ENCODE data around the gene ABHD12. TPM values are rescaled to one million over a fixed set of nuclear protein-coding genes. Genes with fewer than 3 reads are reported as not detected.

Gene ABHD12
- total and polyA plus RNA-seq, 2 donors (not counting 1 experiment from before 2014, with no cell fraction given) = 79.1 to 84.6 TPM

GRCh38 chr20:25318471-25319240 lies 72.0 kb downstream of the ABHD12 start:
- no peak for DNase-seq (ENCODE audit: low read depth in 2 of 2)

GRCh38 chr20:25317351-25318075 lies 73.1 kb downstream of the ABHD12 start:
- H3K27ac ChIP-seq (ENCODE audit: insufficient read depth, low read length) = no peak overlapping the region
- H3K36me3 ChIP-seq (ENCODE audit: control insufficient read depth, insufficient read depth, low read length) = peaks cover 5% of the 10 kb centered on the region

More at GRCh38 chr20:25318471-25319240, 72.0 kb downstream of the ABHD12 start:
- H4K20me1 ChIP-seq (ENCODE audit: control insufficient read depth, extremely low read depth, insufficient read depth, low read length) = no peaks in the 10 kb centered on the region
- H3K27ac ChIP-seq (ENCODE audit: insufficient read depth, low read length) = no peak overlapping the region
- peaks cover 7% of the 10 kb centered on the region for H3K36me3 ChIP-seq (ENCODE audit: control insufficient read depth, insufficient read depth, low read length)
- no peak overlapping the region for H3K4me3 ChIP-seq (replicated peaks in 1 of 4; ENCODE audit: control extremely low read depth in 1 of 4, insufficient read depth in 1 of 4, low read depth in 3 of 4, low read length in 4 of 4)
- TF ChIP-seq EZH2 (IDR thresholded peaks at IDR 0.05; ENCODE audit: low read length, missing control alignments) (no peak), CTCF (conservative IDR thresholded peaks at IDR 0.05 in 1 of 2, IDR thresholded peaks at IDR 0.05 in 1 of 2; ENCODE audit: low read depth in 1 of 2, low read length in 2 of 2) (no peak)
- peaks cover 4% of the 10 kb centered on the region for H3K79me2 ChIP-seq (ENCODE audit: control insufficient read depth, insufficient read depth, low read length)
- no peak overlapping the region for H2AFZ ChIP-seq (ENCODE audit: low read length)
- H3K27me3 ChIP-seq (ENCODE audit: control insufficient read depth, insufficient read depth, low read length) = no peaks in the 10 kb centered on the region
- H3K4me1 ChIP-seq (ENCODE audit: control insufficient read depth, extremely low read depth, insufficient read depth, low read length) = peaks cover 13% of the 10 kb centered on the region
- no peak overlapping the region for H3K4me2 ChIP-seq (ENCODE audit: extremely low read depth, insufficient read depth, low read length)
- no peak overlapping the region for H3K9ac ChIP-seq (ENCODE audit: insufficient read depth, low read length)
- no peaks in the 10 kb centered on the region for H3K9me3 ChIP-seq (ENCODE audit: control insufficient read depth, insufficient read depth, low read depth, low read length)

More at GRCh38 chr20:25317351-25318075, 73.1 kb downstream of the ABHD12 start:
- Histone ChIP-seq H3K27me3 (ENCODE audit: control insufficient read depth, insufficient read depth, low read length) (no peaks in the 10 kb centered on the region), H3K4me2 (ENCODE audit: extremely low read depth, insufficient read depth, low read length) (no peak overlapping the region), H3K4me3 (replicated peaks in 1 of 4; ENCODE audit: control extremely low read depth in 1 of 4, insufficient read depth in 1 of 4, low read depth in 3 of 4, low read length in 4 of 4) (no peak overlapping the region), H3K9ac (ENCODE audit: insufficient read depth, low read length) (no peak overlapping the region), H3K79me2 (ENCODE audit: control insufficient read depth, insufficient read depth, low read length) (peaks cover 3% of the 10 kb centered on the region), H2AFZ (ENCODE audit: low read length) (no peak overlapping the region), H3K4me1 (ENCODE audit: control insufficient read depth, extremely low read depth, insufficient read depth, low read length) (peaks cover 15% of the 10 kb centered on the region), H3K9me3 (ENCODE audit: control insufficient read depth, insufficient read depth, low read depth, low read length) (no peaks in the 10 kb centered on the region), H4K20me1 (ENCODE audit: control insufficient read depth, extremely low read depth, insufficient read depth, low read length) (no peaks in the 10 kb centered on the region)
- DNase-seq (ENCODE audit: low read depth in 2 of 2) = no peak
- no peak for TF ChIP-seq CTCF (conservative IDR thresholded peaks at IDR 0.05 in 1 of 2, IDR thresholded peaks at IDR 0.05 in 1 of 2; ENCODE audit: low read depth in 1 of 2, low read length in 2 of 2)
- TF ChIP-seq EZH2 (IDR thresholded peaks at IDR 0.05; ENCODE audit: low read length, missing control alignments) = no peak
